Progenitor cell of endocrine pancreas (in vitro differentiated cells): ENCODE data around the gene LMX1B. TPM values are rescaled to one million over a fixed set of nuclear protein-coding genes. Genes with fewer than 3 reads are reported as not detected.

ENCODE experiments used
- DNase-seq: peaks from one replicate; pipeline ENCODE4 v3.0.0; 2021; ENCODE audit warnings: low spot score; ENCODE audit not compliant: unreplicated experiment
- H3K27ac Mint-ChIP-seq: 2 replicates; pipeline ENCODE4 v1.8.0; 2021; ENCODE audit warnings: mild to moderate bottlenecking, moderate library complexity, mixed read lengths
- H3K27me3 Mint-ChIP-seq: 2 replicates; pipeline ENCODE4 v1.8.0; 2021; ENCODE audit warnings: mixed read lengths
- H3K36me3 Mint-ChIP-seq: 2 replicates; pipeline ENCODE4 v1.8.0; 2022; ENCODE audit warnings: mixed read lengths; ENCODE audit not compliant: insufficient read depth
- H3K4me1 Mint-ChIP-seq: 2 replicates; pipeline ENCODE4 v1.8.0; 2021; ENCODE audit warnings: low read depth, mixed read lengths
- H3K4me3 Mint-ChIP-seq: 2 replicates; pipeline ENCODE4 v1.8.0; 2021; ENCODE audit warnings: low read depth, mild to moderate bottlenecking, moderate library complexity, mixed read lengths
- H3K9me3 Mint-ChIP-seq: 2 replicates; pipeline ENCODE4 v1.8.0; 2021; ENCODE audit warnings: low read depth, mixed read lengths
- CTCF ChIP-seq: fragments of 200-600 bp; sonication (generic); IDR thresholded peaks from one replicate; pipeline ENCODE4 v1.5.0; 2021; ENCODE audit warnings: antibody characterized with exemption, mild to moderate bottlenecking; ENCODE audit not compliant: unreplicated experiment
- total RNA-seq: library from RNA; stranded (reverse); gene quantifications from 2 replicates; pipeline ENCODE4 v1.2.1, GENCODE V29; 2021

The LMX1B gene
- total RNA-seq, 1 donor from 2014 or later: 9.1 TPM

- DNase-seq: no peak
- Mint-ChIP-seq H3K9me3 (peaks cover 20% of the 10 kb centered on the region), H3K27me3 (peaks cover 14% of the 10 kb centered on the region), H3K27ac (no peak overlapping the region), H3K36me3 (no peaks in the 10 kb centered on the region), H3K4me3 (no peak overlapping the region), H3K4me1 (no peaks in the 10 kb centered on the region)
- no peak for TF ChIP-seq CTCF
These were observed 119.3 kb downstream of the LMX1B start for GRCh38 chr9:126733005-126733404.

- Mint-ChIP-seq H3K4me3 (no peak overlapping the region), H3K4me1 (no peaks in the 10 kb centered on the region), H3K27ac (no peak overlapping the region), H3K36me3 (no peaks in the 10 kb centered on the region), H3K27me3 (peaks cover 26% of the 10 kb centered on the region), H3K9me3 (peaks cover 16% of the 10 kb centered on the region)
- DNase-seq: no peak
- no peak for TF ChIP-seq CTCF
These were observed 121.1 kb downstream of the LMX1B start for GRCh38 chr9:126734877-126735276.

- no peak for DNase-seq
- H3K36me3 Mint-ChIP-seq: no peaks in the 10 kb centered on the region
- no peaks in the 10 kb centered on the region for H3K4me1 Mint-ChIP-seq
- peaks cover 16% of the 10 kb centered on the region for H3K9me3 Mint-ChIP-seq
- no peak overlapping the region for H3K4me3 Mint-ChIP-seq
- H3K27me3 Mint-ChIP-seq: peaks cover 32% of the 10 kb centered on the region
- H3K27ac Mint-ChIP-seq: no peak overlapping the region
- no peak for TF ChIP-seq CTCF
These were observed 121.8 kb downstream of the LMX1B start for GRCh38 chr9:126735482-126735881.

DNA sequence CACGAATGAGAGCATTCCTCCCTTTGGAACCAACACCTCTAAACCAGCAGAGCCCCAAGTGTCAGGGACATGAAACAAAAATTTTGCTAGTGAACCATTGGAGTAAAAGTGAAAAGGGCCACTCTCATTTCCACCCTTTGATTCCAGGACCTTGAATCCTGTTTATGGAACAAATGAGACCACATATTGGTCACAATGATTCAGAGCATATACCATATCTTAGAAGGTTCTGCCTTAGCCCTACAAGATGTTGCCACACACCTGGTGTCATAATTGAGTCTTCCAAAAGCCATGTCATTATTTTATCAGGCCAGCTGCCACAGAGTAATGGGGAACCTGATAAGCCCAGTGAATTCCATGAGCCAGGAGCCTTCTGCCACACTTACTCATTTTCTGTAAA, 124.8 kb downstream of the LMX1B start:
- H3K4me1 Mint-ChIP-seq: no peaks in the 10 kb centered on the region
- DNase-seq: no peak
- no peaks in the 10 kb centered on the region for H3K36me3 Mint-ChIP-seq
- peaks cover 45% of the 10 kb centered on the region for H3K27me3 Mint-ChIP-seq
- H3K27ac Mint-ChIP-seq: no peak overlapping the region
- H3K4me3 Mint-ChIP-seq: no peak overlapping the region
- no peak for TF ChIP-seq CTCF
- H3K9me3 Mint-ChIP-seq: peaks cover 16% of the 10 kb centered on the region

DNA sequence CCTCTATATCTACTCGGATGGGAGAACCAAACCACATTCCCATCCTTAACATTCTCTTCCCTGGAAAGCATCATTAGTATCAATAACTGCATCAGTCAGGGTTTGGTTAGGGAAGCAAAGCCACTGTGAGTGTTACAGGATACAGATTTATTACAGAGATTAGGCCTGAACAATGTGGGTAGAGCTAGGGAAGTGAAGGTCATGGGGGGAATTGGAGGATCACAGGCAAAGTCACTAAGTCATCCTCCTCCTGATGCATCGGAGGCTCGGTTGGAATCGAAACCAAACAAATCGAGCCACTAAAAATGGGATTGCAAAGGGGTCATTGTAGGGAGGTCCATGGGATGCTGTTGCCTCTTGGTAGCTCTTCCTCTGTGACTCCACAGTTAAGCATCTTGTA, 129.3 kb downstream of the LMX1B start:
- Mint-ChIP-seq H3K36me3 (no peaks in the 10 kb centered on the region), H3K27me3 (peaks cover 82% of the 10 kb centered on the region), H3K4me3 (no peak overlapping the region), H3K4me1 (no peaks in the 10 kb centered on the region), H3K27ac (no peak overlapping the region), H3K9me3 (no peaks in the 10 kb centered on the region)
- DNase-seq: no peak
- no peak for TF ChIP-seq CTCF
